GM21786 (cell line): ENCODE data around the gene DES.

Experiments
- ATAC-seq: cut with Tn5 transposase; IDR thresholded peaks from one replicate; pipeline ENCODE4 v1.9.1; 2021; ENCODE audit not compliant: unreplicated experiment

Gene DES

DNA sequence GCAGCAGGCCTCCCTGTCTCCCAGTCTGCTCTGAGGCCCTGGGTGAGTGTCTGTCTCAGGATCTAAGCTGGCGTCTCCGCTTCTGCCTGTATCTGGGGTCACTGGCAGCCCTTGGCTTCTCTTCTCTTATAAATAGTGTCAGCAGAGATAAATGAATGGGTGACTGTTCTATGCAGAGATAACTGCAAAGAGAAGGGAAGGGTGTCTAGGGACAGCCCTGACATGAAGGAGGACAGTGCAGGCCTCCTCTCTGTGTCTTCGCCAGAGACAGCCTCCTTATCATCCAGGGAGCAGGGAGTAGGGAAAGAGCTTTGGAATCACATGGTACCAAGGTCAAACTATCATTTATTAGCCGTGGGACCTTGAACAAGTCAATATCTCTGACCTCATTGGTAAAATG lies 52.3 kb downstream of the DES start:
- no peak for ATAC-seq

DNA sequence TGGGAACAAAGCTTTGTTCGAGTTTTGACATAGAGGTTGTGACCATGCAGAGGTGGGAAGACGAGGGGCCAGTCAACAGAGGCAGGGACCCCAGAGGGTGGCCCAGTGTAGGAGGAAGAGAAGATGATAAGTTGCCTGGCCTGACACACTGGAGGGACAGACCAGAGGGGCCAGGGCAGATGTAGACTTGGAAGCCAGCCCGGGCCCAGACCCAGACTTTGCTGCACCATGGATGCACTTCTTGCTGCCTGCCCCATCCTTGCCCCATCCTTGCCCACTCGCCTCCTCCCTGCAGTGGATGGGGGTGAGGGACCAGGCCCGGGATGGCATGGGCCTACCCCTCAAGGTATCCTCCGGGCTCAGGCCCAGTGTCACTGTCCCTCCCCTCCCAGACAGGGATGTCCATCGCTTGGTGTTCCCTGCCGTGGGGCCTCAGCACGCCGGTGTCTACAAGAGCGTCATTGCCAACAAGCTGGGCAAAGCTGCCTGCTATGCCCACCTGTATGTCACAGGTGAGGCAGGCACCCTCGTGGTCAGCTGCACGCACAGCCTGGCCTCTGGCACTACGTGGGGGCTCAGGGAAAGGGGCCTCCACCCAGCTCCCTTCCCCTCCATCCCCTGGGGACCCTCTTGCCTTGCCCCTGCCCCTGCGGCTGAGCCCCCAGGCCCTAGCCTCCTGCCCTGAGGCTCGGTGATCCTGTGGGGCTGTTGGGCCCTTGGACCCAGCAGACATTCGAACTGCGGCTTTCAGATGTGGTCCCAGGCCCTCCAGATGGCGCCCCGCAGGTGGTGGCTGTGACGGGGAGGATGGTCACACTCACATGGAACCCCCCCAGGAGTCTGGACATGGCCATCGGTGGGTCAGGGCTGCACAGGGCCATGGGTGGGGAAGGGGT lies 53.5 kb downstream of the DES start:
- no peak for ATAC-seq

DNA sequence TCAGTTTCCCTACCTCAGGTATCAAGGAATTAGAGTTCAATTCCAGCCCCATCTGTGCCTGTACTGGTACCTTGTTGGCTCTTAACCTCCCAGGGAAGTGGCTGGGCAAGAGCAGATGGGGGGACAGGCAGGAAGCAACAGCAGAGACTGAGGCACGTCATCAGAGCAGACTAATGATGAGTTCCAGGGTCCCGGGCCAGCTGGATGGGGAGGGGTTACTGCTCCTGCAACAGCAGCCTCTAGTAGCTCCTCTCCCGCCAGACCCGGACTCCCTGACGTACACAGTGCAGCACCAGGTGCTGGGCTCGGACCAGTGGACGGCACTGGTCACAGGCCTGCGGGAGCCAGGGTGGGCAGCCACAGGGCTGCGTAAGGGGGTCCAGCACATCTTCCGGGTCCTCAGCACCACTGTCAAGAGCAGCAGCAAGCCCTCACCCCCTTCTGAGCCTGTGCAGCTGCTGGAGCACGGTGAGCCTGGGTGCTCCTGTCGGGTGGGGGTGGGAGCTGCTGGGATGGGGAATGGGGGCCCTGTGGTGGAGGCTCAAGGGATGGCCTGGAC lies 54.5 kb downstream of the DES start:
- ATAC-seq: no peak

DNA sequence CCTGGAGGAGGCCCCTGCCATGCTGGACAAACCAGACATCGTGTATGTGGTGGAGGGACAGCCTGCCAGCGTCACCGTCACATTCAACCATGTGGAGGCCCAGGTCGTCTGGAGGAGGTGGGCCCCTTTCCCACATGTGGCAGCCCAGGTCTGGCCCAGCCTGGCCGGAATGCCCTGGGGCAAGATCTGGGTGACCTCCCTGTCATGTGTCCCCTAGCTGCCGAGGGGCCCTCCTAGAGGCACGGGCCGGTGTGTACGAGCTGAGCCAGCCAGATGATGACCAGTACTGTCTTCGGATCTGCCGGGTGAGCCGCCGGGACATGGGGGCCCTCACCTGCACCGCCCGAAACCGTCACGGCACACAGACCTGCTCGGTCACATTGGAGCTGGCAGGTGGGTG lies 55.3 kb downstream of the DES start:
- no peak for ATAC-seq

DNA sequence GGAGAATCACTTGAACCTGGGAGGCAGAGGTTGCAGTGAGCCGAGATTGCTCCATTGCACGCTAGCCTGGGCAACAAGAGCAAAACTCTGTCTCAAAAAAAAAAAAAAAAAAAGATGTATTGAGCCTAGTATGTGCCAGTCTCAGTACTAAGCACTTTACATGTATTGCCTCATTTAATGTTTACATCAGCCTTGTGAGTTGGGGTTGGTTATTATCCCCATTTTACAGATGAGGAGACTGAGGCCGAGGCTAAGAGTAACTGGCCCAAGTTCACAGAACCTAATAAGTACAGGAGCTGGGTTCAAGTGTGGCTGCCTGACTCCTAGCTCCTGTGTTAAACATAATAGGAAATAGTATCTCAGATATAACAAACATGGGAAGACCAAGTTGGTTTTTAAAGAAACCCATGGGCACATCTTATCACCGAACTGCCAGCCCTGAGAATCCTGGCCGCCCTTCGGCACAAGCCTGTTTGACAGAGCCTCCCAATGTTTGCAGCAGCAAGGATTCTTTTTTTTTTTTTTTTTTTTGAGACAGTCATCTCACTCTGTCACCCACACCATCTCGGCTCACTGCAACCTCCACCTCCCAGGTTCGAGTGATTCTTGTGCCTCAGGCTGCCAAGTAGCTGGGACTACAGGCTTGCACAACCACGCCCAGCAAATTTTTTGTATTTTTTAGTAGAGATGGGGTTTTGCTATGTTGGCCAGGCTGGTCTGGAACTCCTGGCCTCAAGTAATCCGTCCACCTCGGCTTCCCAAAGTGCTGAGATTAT lies 56.3 kb downstream of the DES start:
- no peak for ATAC-seq

DNA sequence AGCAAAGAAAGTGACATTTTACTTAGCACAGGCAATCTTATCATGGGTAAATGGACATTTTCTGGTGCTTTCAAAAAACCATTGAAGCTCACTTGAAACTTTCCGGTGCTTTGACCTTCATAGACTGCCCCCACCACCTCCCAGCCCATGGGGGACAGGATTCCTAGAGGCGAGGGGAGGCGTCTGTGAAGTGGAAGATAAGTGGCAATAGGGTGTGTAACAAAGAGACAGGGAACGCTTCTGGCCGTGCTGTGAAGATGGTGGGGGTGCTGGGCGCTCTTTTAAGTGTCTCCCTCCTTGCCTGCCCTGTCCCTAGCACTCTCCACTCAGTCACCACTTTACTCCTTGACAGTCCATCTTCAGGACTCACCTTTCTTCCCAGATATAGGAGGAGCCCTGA lies 57.1 kb downstream of the DES start:
- ATAC-seq: no peak

DNA sequence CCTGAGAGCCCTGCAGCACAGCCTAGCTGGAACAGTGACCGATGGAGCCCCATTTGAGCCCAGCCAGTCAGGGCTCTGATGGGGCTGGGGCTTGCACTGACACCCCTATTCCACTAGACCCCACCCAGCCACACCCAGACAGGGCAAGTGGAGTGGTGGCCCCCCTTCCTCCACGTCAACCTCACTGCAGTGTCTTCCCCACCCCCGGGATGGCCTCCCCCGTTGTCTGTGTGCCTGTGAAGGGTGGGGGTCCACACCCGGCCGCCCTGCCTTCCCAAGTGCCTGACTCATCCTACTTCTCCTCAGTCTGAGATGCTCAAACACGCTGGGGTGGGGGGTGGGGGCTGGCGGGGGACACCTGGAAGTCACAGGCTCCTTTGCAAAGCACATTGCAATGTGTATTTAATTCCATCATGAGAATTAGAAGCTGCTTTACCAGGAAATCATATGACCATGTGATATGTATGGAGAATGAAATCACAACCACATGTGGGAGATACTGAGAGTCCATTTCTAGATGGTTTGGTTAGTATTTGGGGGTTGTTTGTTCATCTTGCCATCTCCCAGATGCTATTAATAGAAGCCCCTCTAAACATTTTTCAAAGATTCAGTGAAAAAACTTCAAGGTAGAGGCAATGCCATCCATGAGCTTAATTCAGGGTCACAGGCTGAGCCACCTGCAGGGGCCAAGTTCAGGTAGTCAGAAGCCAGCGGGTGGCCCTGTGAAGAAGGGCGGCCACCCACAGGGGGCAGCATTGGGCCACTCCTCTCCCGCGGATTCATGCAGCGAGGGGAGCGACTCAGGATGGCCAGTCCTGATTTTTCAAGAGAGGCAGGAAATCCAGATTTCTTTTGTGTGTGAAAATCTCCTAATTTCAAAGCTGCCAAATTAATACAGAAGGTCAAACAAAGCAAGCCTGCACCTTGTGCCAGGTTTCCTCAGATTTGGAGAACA lies 57.8 kb downstream of the DES start:
- no peak for ATAC-seq
